Peyer's patch (tissue), 4 donors: ENCODE data around the gene GM2A. TPM values are rescaled to one million over a fixed set of nuclear protein-coding genes. Genes with fewer than 3 reads are reported as not detected.

ENCODE experiments used
- DNase-seq, 3 donors: peaks; one replicate each; pipeline ENCODE4 v3.0.0-alpha.2; 2017 to 2019
- H3K27ac ChIP-seq, 4 donors: fragments of 200-600 bp; sonication (generic); one replicate each; pipeline ENCODE4 v1.5.1; 2016 to 2019
- H3K27me3 ChIP-seq, 2 donors: fragments of 200-600 bp; sonication (generic); one replicate each; pipeline ENCODE4 v1.5.1; 2019
- H3K36me3 ChIP-seq, 3 donors: fragments of 200-600 bp; sonication (generic); one replicate each; pipeline ENCODE4 v1.5.1; 2016 to 2019
- H3K4me1 ChIP-seq, 4 donors: fragments of 200-600 bp; sonication (generic); one replicate each; pipeline ENCODE4 v1.5.1; 2016 to 2019
- H3K4me3 ChIP-seq, 4 donors: fragments of 200-600 bp; sonication (generic); 1 replicate in 3 of 4; 2 replicates in 1 of 4; pipeline ENCODE4 v1.5.1; 2016 to 2019; ENCODE audit warnings: mild to moderate bottlenecking in 1 of 4
- H3K9me3 ChIP-seq, 4 donors: fragments of 200-600 bp; sonication (generic); one replicate each; pipeline ENCODE4 v1.5.1; 2016 to 2019; ENCODE audit warnings: mild to moderate bottlenecking in 1 of 4
- POLR2A ChIP-seq, 2 donors: fragments of 450-650 bp; IDR thresholded peaks; one replicate each; pipeline ENCODE4 v1.5.1; 2017; ENCODE audit warnings: antibody characterized with exemption in 2 of 2, mild to moderate bottlenecking in 2 of 2, moderate library complexity in 2 of 2
- total RNA-seq, 4 donors: library from RNA; depleted of rRNA; stranded (reverse); fragments of >200 nt; gene quantifications; one replicate each; pipeline ENCODE4 v1.1.0, GENCODE V29; 2016
- TF ChIP-seq, protein P1 (sequence below), 6 experiments: fragments of 450-650 bp in 4 of 6; fragments of 200-600 bp in 2 of 6; sonication (generic) in 1 of 6; IDR thresholded peaks; one replicate each; pipeline ENCODE4 v1.5.1; 2017 to 2019; ENCODE audit warnings: antibody characterized with exemption in 6 of 6, mild to moderate bottlenecking in 3 of 6, moderate library complexity in 1 of 6

Gene GM2A
- total RNA-seq, 4 donors from 2014 or later = 15.1 to 27.2 (median 16.8) TPM

- H3K9me3 ChIP-seq = no peaks in the 10 kb centered on the region
- peaks cover 0 to 62% (median 49%) of the 10 kb centered on the region in 4 donors for H3K4me1 ChIP-seq
- H3K36me3 ChIP-seq = no peaks in the 10 kb centered on the region
- H3K27ac ChIP-seq = no peak overlapping the region
- peak in 1 of 3 donors; percentile 25 for DNase-seq
- no peaks in the 10 kb centered on the region for H3K27me3 ChIP-seq
- TF ChIP-seq, protein P1, sequence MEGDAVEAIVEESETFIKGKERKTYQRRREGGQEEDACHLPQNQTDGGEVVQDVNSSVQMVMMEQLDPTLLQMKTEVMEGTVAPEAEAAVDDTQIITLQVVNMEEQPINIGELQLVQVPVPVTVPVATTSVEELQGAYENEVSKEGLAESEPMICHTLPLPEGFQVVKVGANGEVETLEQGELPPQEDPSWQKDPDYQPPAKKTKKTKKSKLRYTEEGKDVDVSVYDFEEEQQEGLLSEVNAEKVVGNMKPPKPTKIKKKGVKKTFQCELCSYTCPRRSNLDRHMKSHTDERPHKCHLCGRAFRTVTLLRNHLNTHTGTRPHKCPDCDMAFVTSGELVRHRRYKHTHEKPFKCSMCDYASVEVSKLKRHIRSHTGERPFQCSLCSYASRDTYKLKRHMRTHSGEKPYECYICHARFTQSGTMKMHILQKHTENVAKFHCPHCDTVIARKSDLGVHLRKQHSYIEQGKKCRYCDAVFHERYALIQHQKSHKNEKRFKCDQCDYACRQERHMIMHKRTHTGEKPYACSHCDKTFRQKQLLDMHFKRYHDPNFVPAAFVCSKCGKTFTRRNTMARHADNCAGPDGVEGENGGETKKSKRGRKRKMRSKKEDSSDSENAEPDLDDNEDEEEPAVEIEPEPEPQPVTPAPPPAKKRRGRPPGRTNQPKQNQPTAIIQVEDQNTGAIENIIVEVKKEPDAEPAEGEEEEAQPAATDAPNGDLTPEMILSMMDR (IDR thresholded peaks at IDR 0.05) = no peak
- no peak for TF ChIP-seq POLR2A (IDR thresholded peaks at IDR 0.05)
- H3K4me3 ChIP-seq = no peak overlapping the region
These were observed 33.8 kb upstream of the GM2A start for GRCh38 chr5:151219138-151219537.

DNA sequence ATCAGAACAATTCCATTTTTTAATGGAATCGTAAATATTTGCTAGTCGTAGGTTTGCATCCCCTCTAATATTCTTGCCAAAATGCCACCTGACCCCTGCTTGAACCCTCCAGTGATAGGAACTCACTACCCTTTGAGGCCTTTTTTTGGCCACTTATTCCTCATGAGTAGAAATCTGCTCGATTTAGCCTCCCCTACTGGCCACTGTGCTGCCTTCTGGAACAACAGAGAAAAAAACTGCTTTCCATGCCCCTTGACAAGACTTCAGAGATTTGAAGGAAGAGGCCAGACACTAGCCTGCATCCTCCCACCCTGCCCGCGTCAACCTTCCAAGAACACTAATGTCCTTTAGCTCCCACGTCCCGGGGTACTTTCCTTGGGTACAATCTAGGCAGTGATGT lies 33.2 kb upstream of the GM2A start:
- Histone ChIP-seq H3K4me3 (no peak overlapping the region), H3K36me3 (no peaks in the 10 kb centered on the region), H3K4me1 (peaks cover 0 to 64% (median 47%) of the 10 kb centered on the region in 4 donors)

DNA sequence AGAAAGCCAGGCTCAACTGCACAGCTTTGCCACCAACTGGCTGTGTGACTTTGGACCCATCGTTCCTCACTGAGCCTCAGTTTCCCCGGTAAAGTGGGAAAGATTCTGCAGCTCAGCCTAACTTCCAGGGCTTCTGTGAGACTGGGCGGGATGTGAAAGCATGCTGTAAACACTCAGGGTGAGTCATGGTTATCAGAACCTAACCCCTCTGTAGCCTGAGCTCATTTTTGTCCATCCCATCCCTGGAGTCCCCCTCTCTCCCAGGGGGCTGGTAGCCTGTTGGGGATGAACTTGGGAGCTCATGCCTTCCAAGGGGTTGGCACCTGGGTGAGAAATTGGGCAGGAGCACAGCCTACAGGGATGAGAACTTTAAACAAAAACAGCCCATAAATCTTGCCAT lies 31.4 kb upstream of the GM2A start:
- peak overlapping the region in 3 of 4 donors; percentile 58 to 81 (median 74) for H3K4me3 ChIP-seq
- no peak for TF ChIP-seq POLR2A (IDR thresholded peaks at IDR 0.05)
- TF ChIP-seq, protein P1 (IDR thresholded peaks at IDR 0.05) = no peak
- no peaks in the 10 kb centered on the region for H3K9me3 ChIP-seq
- H3K27me3 ChIP-seq = no peaks in the 10 kb centered on the region
- H3K27ac ChIP-seq = peak overlapping the region; percentile 82 to 92 (median 88)
- H3K4me1 ChIP-seq = peaks cover 0 to 48% (median 32%) of the 10 kb centered on the region in 4 donors
- H3K36me3 ChIP-seq = no peaks in the 10 kb centered on the region
- DNase-seq = no peak

More for the DNA sequence above, 33.2 kb upstream of the GM2A start:
- Histone ChIP-seq H3K27ac (peak overlapping the region in 1 of 4 donors; percentile 20), H3K9me3 (no peaks in the 10 kb centered on the region), H3K27me3 (no peaks in the 10 kb centered on the region)
- TF ChIP-seq, protein P1 (IDR thresholded peaks at IDR 0.05) = no peak
- TF ChIP-seq POLR2A (IDR thresholded peaks at IDR 0.05) = no peak
- DNase-seq = no peak

DNA sequence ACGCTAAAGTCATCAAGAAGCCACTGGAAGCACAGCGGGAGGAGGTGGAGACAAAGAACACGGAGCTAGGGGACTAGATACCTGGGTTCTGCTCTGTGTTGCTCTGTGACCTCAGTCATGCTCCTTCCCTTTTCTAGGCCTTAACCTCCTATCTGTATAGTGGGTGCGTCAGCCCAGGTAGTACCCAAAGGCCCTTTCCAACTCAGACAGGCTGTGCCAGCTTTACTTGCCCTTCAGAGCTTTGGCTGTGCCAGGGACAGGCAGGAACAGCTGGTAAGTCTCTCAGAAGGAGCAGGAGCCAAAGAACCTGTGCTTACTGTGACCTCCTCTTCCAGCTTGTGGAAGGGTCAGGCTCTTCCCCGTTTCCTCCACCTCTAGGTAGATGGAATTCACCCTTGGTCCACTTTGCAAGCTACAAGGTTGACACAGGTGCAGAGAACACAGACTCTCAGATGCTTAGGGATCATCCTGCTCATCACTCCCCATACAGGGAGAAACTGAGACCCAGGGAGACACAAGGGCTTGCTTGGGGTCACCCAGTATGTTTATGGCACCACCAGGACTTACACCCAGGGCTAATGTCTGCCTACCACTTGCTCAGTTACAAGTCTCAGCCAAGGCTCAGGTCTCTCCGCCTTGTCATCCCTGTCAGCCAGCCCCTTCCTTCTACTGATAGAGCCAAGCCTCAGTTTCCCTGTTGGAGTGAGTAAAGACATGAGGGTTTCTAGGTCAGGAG lies 30.8 kb upstream of the GM2A start:
- Histone ChIP-seq H3K27ac (peak overlapping the region; percentile 82 to 92 (median 88)), H3K36me3 (no peaks in the 10 kb centered on the region), H3K27me3 (no peaks in the 10 kb centered on the region), H3K4me1 (peaks cover 0 to 48% (median 30%) of the 10 kb centered on the region in 4 donors), H3K4me3 (peak overlapping the region; percentile 58 to 90 (median 78)), H3K9me3 (no peaks in the 10 kb centered on the region)
- DNase-seq = peak in 1 of 3 donors; percentile 36
- TF ChIP-seq, protein P1 (IDR thresholded peaks at IDR 0.05) = no peak
- TF ChIP-seq POLR2A (IDR thresholded peaks at IDR 0.05) = no peak

GRCh38 chr5:151222790-151223446 lies 30.1 kb upstream of the GM2A start:
- H3K9me3 ChIP-seq = no peaks in the 10 kb centered on the region
- peak overlapping the region; percentile 82 to 92 (median 88) for H3K27ac ChIP-seq
- H3K27me3 ChIP-seq = no peaks in the 10 kb centered on the region
- no peak for TF ChIP-seq POLR2A (IDR thresholded peaks at IDR 0.05)
- TF ChIP-seq, protein P1 (IDR thresholded peaks at IDR 0.05) = no peak
- H3K4me1 ChIP-seq = peaks cover 0 to 42% (median 28%) of the 10 kb centered on the region in 4 donors
- H3K4me3 ChIP-seq = peak overlapping the region; percentile 58 to 90 (median 78)
- DNase-seq = peak in 2 of 3 donors; percentile 81 to 88
- no peaks in the 10 kb centered on the region for H3K36me3 ChIP-seq
